H1 (cell line): ENCODE measurements around the gene C1QA. TPM values are rescaled to one million over a fixed set of nuclear protein-coding genes. Genes with fewer than 3 reads are reported as not detected.

Experiments used
- CTCF ChIA-PET: fragments of 300-600 bp; sonication (Branson Sonifier 250); formaldehyde crosslinking; loops from one replicate; lab custom pipeline; 2021; ENCODE audit not compliant: partially characterized antibody; lab: Charles Lee
- POLR2A ChIA-PET: fragments of 300-600 bp; sonication (Branson Sonifier 250); formaldehyde crosslinking; loops from one replicate; lab custom pipeline; 2021; ENCODE audit warnings: inconsistent platforms; ENCODE audit not compliant: partially characterized antibody; lab: Charles Lee
- DNase-seq, 2 experiments: peaks; one replicate each; pipeline versions ENCODE4 v3.0.0 to v3.0.0-alpha.2; 2010 to 2022; ENCODE audit warnings: low spot score in 2 of 2, low read depth in 1 of 2, mixed read lengths in 1 of 2
- FAIRE-seq: peaks from 2 replicates; lab custom pipeline; 2011; peaks lifted over from hg19 to GRCh38; lab: Jason Lieb, UNC
- H2AFZ ChIP-seq: 2 replicates; pipeline ENCODE4 v1.8.1; 2012; ENCODE audit warnings: low read length, inconsistent platforms
- H2AK5ac ChIP-seq: 2 replicates; pipeline ENCODE4 v1.6.1; 2013; ENCODE audit warnings: low read depth, low read length
- H2BK120ac ChIP-seq: replicated peaks from 2 replicates; pipeline ENCODE3; 2013; ENCODE audit warnings: low read depth, low read length, inconsistent platforms
- H2BK12ac ChIP-seq: 2 replicates; pipeline ENCODE4 v1.6.1; 2013; ENCODE audit warnings: low read depth, low read length
- H2BK15ac ChIP-seq: 2 replicates; pipeline ENCODE4 v1.6.1; 2013; ENCODE audit warnings: low read length
- H2BK20ac ChIP-seq: 2 replicates; pipeline ENCODE4 v1.6.1; 2013; ENCODE audit warnings: low read length
- H2BK5ac ChIP-seq: 2 replicates; pipeline ENCODE4 v1.6.1; 2013; ENCODE audit warnings: low read depth, low read length
- H3K14ac ChIP-seq: 2 replicates; pipeline ENCODE4 v1.6.1; 2013; ENCODE audit warnings: inconsistent platforms; ENCODE audit not compliant: insufficient read length
- H3K18ac ChIP-seq: 2 replicates; pipeline ENCODE4 v1.6.1; 2013; ENCODE audit warnings: low read length; ENCODE audit errors: extremely low read depth
- H3K23ac ChIP-seq: 2 replicates; pipeline ENCODE4 v1.6.1; 2013; ENCODE audit warnings: inconsistent platforms; ENCODE audit not compliant: insufficient read length
- H3K23me2 ChIP-seq: 2 replicates; pipeline ENCODE4 v1.6.1; 2013; ENCODE audit warnings: low read depth, low read length
- H3K27ac ChIP-seq: 2 replicates; pipeline ENCODE4 v1.6.1; 2011; ENCODE audit warnings: low read depth, low read length, inconsistent platforms
- H3K27me3 ChIP-seq, 4 experiments: replicated peaks in 1 of 4; 1 replicate in 1 of 4; 2 replicates in 3 of 4; pipeline versions ENCODE4 v1.6.1 to v1.8.1; 2011 to 2013; ENCODE audit warnings: low read length in 3 of 4, mild to moderate bottlenecking in 3 of 4, inconsistent platforms in 2 of 4, mixed read lengths in 2 of 4, moderate library complexity in 1 of 4; ENCODE audit not compliant: control insufficient read depth in 3 of 4, insufficient read depth in 3 of 4; ENCODE audit errors: extremely low read depth in 1 of 4
- H3K36me3 ChIP-seq, 4 experiments: 2 replicates each; pipeline versions ENCODE4 v1.6.1 to v1.8.1; 2011 to 2013; ENCODE audit warnings: mild to moderate bottlenecking in 4 of 4, low read length in 3 of 4, moderate library complexity in 2 of 4, control low read depth in 1 of 4, inconsistent platforms in 1 of 4; ENCODE audit not compliant: insufficient read depth in 4 of 4, control insufficient read depth in 2 of 4
- H3K4ac ChIP-seq: replicated peaks from 2 replicates; pipeline ENCODE3; 2013; ENCODE audit warnings: low read length, low read depth, mixed read lengths, inconsistent platforms; ENCODE audit not compliant: insufficient read length
- H3K4me1 ChIP-seq, 4 experiments: replicated peaks in 1 of 4; 1 replicate in 1 of 4; 2 replicates in 3 of 4; pipeline versions ENCODE4 v1.6.1 to v1.8.1; 2011 to 2013; ENCODE audit warnings: low read length in 3 of 4, inconsistent platforms in 2 of 4, mixed read lengths in 1 of 4; ENCODE audit not compliant: insufficient read depth in 4 of 4, control insufficient read depth in 3 of 4
- H3K4me2 ChIP-seq, 2 experiments: 2 replicates each; pipeline versions ENCODE4 v1.6.1 to v1.8.1; 2011 to 2013; ENCODE audit warnings: low read depth in 2 of 2, low read length in 2 of 2, control low read depth in 1 of 2, inconsistent platforms in 1 of 2, mild to moderate bottlenecking in 1 of 2; ENCODE audit not compliant: insufficient read depth in 1 of 2
- H3K4me3 ChIP-seq, 4 experiments: fragments of 200-600, 300-600 bp in 1 of 4; sonication (generic), shearing (Covaris generic), sonication (Bioruptor Twin) in 1 of 4; 2 replicates each; pipeline versions ENCODE4 v1.5.1 to v1.8.1; 2011 to 2016; ENCODE audit warnings: low read length in 4 of 4, low read depth in 3 of 4, control low read depth in 2 of 4, inconsistent platforms in 2 of 4, mild to moderate bottlenecking in 2 of 4, mixed read lengths in 1 of 4, moderate library complexity in 1 of 4; ENCODE audit not compliant: insufficient read depth in 2 of 4; ENCODE audit errors: extremely low read depth in 1 of 4
- H3K56ac ChIP-seq: replicated peaks from 2 replicates; pipeline ENCODE3; 2013; ENCODE audit warnings: low read depth, mild to moderate bottlenecking, mixed read lengths, low read length, inconsistent platforms; ENCODE audit not compliant: insufficient read length
- H3K79me1 ChIP-seq: 2 replicates; pipeline ENCODE4 v1.6.1; 2013; ENCODE audit warnings: low read depth, low read length, control low read depth
- H3K79me2 ChIP-seq, 2 experiments: 2 replicates each; pipeline versions ENCODE4 v1.6.1 to v1.8.1; 2012 to 2013; ENCODE audit warnings: low read length in 2 of 2, mild to moderate bottlenecking in 2 of 2, inconsistent platforms in 1 of 2; ENCODE audit not compliant: insufficient read depth in 2 of 2, control insufficient read depth in 1 of 2
- H3K9ac ChIP-seq, 4 experiments: replicated peaks in 1 of 4; 1 replicate in 1 of 4; 2 replicates in 3 of 4; pipeline versions ENCODE4 v1.6.1 to v1.8.1; 2011 to 2013; ENCODE audit warnings: low read depth in 3 of 4, low read length in 3 of 4, control low read depth in 2 of 4, mild to moderate bottlenecking in 2 of 4, moderate library complexity in 2 of 4, inconsistent platforms in 1 of 4; ENCODE audit errors: extremely low read depth in 1 of 4
- H3K9me3 ChIP-seq, 2 experiments: 2 replicates each; pipeline versions ENCODE4 v1.6.1 to v1.8.1; 2012 to 2013; ENCODE audit warnings: mild to moderate bottlenecking in 2 of 2, moderate library complexity in 2 of 2, control low read depth in 1 of 2, inconsistent platforms in 1 of 2, low read depth in 1 of 2, low read length in 1 of 2, mixed read lengths in 1 of 2; ENCODE audit not compliant: insufficient read depth in 2 of 2
- H4K20me1 ChIP-seq, 2 experiments: replicated peaks in 1 of 2; 2 replicates each; pipeline versions ENCODE3 to v1.8.1; 2011 to 2013; ENCODE audit warnings: inconsistent platforms in 2 of 2, low read length in 2 of 2, mild to moderate bottlenecking in 1 of 2; ENCODE audit not compliant: insufficient read depth in 2 of 2, control insufficient read depth in 1 of 2
- H4K5ac ChIP-seq: 2 replicates; pipeline ENCODE4 v1.6.1; 2013; ENCODE audit warnings: low read length, low read depth, mixed read lengths, inconsistent platforms; ENCODE audit not compliant: insufficient read length
- H4K8ac ChIP-seq: 2 replicates; pipeline ENCODE4 v1.8.0; 2013; ENCODE audit warnings: mild to moderate bottlenecking, moderate library complexity, low read length, inconsistent platforms; ENCODE audit not compliant: insufficient read depth; ENCODE audit errors: extremely low read depth
- H4K91ac ChIP-seq: replicated peaks from 2 replicates; pipeline ENCODE3; 2013; ENCODE audit warnings: low read length, mixed read lengths, inconsistent platforms; ENCODE audit not compliant: insufficient read length
- BACH1 ChIP-seq: IDR thresholded peaks from 2 replicates; pipeline ENCODE4 v1.6.1; 2012; ENCODE audit warnings: low read length, improper control_type of control experiment
- CBX8 ChIP-seq: fragments of 300-800, 300-1000 bp; sonication (generic); IDR thresholded peaks from 2 replicates; pipeline ENCODE4 v1.7.1; 2016; ENCODE audit warnings: low read depth, low read length, borderline replicate concordance
- CREB1 ChIP-seq: IDR thresholded peaks from 2 replicates; pipeline ENCODE4 v1.6.1; 2012; ENCODE audit warnings: inconsistent platforms
- HDAC2 ChIP-seq, 2 experiments: fragments of 300-600 bp in 1 of 2; sonication (generic) in 1 of 2; IDR thresholded peaks; 2 replicates each; pipeline ENCODE4 v1.6.1; 2011 to 2012; ENCODE audit warnings: low read depth in 2 of 2, low read length in 2 of 2, mild to moderate bottlenecking in 2 of 2, moderate library complexity in 2 of 2, borderline replicate concordance in 1 of 2, inconsistent platforms in 1 of 2
- MAX ChIP-seq: IDR thresholded peaks from 2 replicates; pipeline ENCODE4 v1.6.1; 2012; ENCODE audit warnings: inconsistent platforms
- POU5F1 ChIP-seq: IDR thresholded peaks from 2 replicates; pipeline ENCODE4 v1.6.1; 2011; ENCODE audit warnings: low read depth, mild to moderate bottlenecking, low read length, moderate library complexity
- RAD21 ChIP-seq, 2 experiments: IDR thresholded peaks in 1 of 2; conservative IDR thresholded peaks in 1 of 2; 2 replicates each; pipeline ENCODE4 v1.6.1; 2011; ENCODE audit warnings: low read depth in 2 of 2, low read length in 2 of 2, improper control_type of control experiment in 1 of 2, inconsistent platforms in 1 of 2, mild to moderate bottlenecking in 1 of 2, moderate library complexity in 1 of 2
- SIRT6 ChIP-seq: IDR thresholded peaks from one replicate; pipeline ENCODE4 v1.7.1; 2012; ENCODE audit warnings: low read length, inconsistent platforms
- SIX5 ChIP-seq: IDR thresholded peaks from 2 replicates; pipeline ENCODE4 v1.6.1; 2011; ENCODE audit warnings: mild to moderate bottlenecking, low read depth, low read length
- WGBS, 2 experiments: shearing (Covaris generic) in 1 of 2; methylation state at CpG; one replicate each; pipeline versions ENCODE4 v1.1.6 to v1.1.7; 2013 to 2015; ENCODE audit warnings: low lambda C conversion rate in 2 of 2, mixed read lengths in 2 of 2, inconsistent platforms in 1 of 2, low coverage in 1 of 2, missing lambda C conversion rate in 1 of 2; ENCODE audit not compliant: insufficient replicate concordance in 2 of 2, insufficient coverage in 1 of 2, insufficient read length in 1 of 2; ENCODE audit errors: extremely low coverage in 1 of 2, missing lambda C conversion rate in 1 of 2; 5-methylcytosine and 5-hydroxymethylcytosine counted together
- polyA plus RNA-seq, 7 experiments: library from polyadenylated mRNA; depleted of rRNA in 3 of 7; stranded (reverse) in 5 of 7; unstranded in 2 of 7; fragments of >200 nt in 5 of 7; fragments of 200-250 nt in 2 of 7; gene quantifications; 1 replicate in 5 of 7; 2 replicates in 1 of 7; 4 replicates in 1 of 7; pipeline versions ENCODE4 v1.2.1 to v1.2.3, GENCODE V29; 2011 to 2013; ENCODE audit warnings: missing spikeins in 2 of 7, mixed read lengths in 2 of 7
- total RNA-seq: library from RNA; stranded (reverse); fragmentation: NEBNext Ultra II Directional; extraction: Animal tissue kit (Norgen Biotek cat#: 25700); gene quantifications from 2 replicates; pipeline ENCODE4 v1.2.1, GENCODE V29; 2021

The C1QA gene
- total and polyA plus RNA-seq, 2 of the 8 experiments (the other 6 are each of a cell fraction or from before 2014, with no cell fraction given): not detected

GRCh38 chr1:22652881-22653316 is 16.5 kb downstream of the C1QA start, which contains the start of gene C1QB:
Gene C1QB, plus strand, starts transcription at chr1:22653236. Its CDS starts 6,227 bp downstream, at chr1:22659463.
- Histone ChIP-seq H3K36me3 (no peaks in the 10 kb centered on the region), H3K27me3 (no peaks in the 10 kb centered on the region; a peak in 2 of 7 replicates), H3K79me1 (no peaks in the 10 kb centered on the region), H3K9me3 (no peaks in the 10 kb centered on the region), H4K91ac (no peak within 1 kb of the TSS), H3K56ac (no peak within 1 kb of the TSS), H3K23ac (no peak within 1 kb of the TSS), H2AK5ac (no peak within 1 kb of the TSS), H3K4ac (no peak within 1 kb of the TSS), H2BK12ac (no peak within 1 kb of the TSS), H2AFZ (no peak within 1 kb of the TSS), H3K4me1 (no peaks in the 10 kb centered on the region; a peak in 1 of 7 replicates), H3K9ac (no peak within 1 kb of the TSS), H2BK20ac (no peak within 1 kb of the TSS), H3K14ac (no peak within 1 kb of the TSS), H2BK5ac (no peak within 1 kb of the TSS), H4K5ac (no peak within 1 kb of the TSS), H3K18ac (no peak within 1 kb of the TSS), H4K8ac (no peak within 1 kb of the TSS), H3K27ac (no peak within 1 kb of the TSS), H2BK120ac (no peak within 1 kb of the TSS), H3K23me2 (no peaks in the 10 kb centered on the region; the same call in 1 of the 2 replicates), H4K20me1 (peaks cover 0 to 3% of the 10 kb centered on the region in 2 experiments), H2BK15ac (no peak within 1 kb of the TSS), H3K4me3 (no peak within 1 kb of the TSS), H3K4me2 (no peak within 1 kb of the TSS), H3K79me2 (no peaks in the 10 kb centered on the region)
- FAIRE-seq: no peak
- no peak for DNase-seq
- POLR2A ChIA-PET: no interaction called here
- 91% methylated on average over 5 of the region's 13 CpGs; no CpG with 5 or more reads in 1 of the 2 experiments for WGBS, 2 experiments
- TF ChIP-seq POU5F1: no peak
- TF ChIP-seq SIRT6: no peak
- no peak for TF ChIP-seq CBX8
- no peak for TF ChIP-seq CREB1
- no peak for TF ChIP-seq BACH1
- TF ChIP-seq MAX: no peak
- no peak for TF ChIP-seq SIX5
- no peak for TF ChIP-seq HDAC2 (IDR thresholded peaks at IDR 0.05; ENCODE audit: borderline replicate concordance in 1 of 2, low read depth in 2 of 2, low read length in 2 of 2)
- TF ChIP-seq RAD21 (IDR thresholded peaks at IDR 0.05 in 1 of 2, conservative IDR thresholded peaks at IDR 0.05 in 1 of 2; ENCODE audit: low read depth in 2 of 2, low read length in 2 of 2): no peak
- CTCF ChIA-PET: interaction anchor here (0.7 to 6.1 kb wide), 7 partner anchors 10 to 312 kb away, joined by 3 to 41 read pairs (median 4); no protein-coding TSS in a partner anchor
